NOMO-1 treated with dmso at 0.1 percent for 144 hours (cell line): ENCODE measurements around the gene PCSK6.
A peak's percentile ranks its signal among the peaks of the same experiment; 100 is the strongest.

Experiments
- DNase-seq: peaks from one replicate; lab custom pipeline; 2025; ENCODE audit not compliant: unreplicated experiment; lab: John Stamatoyannopoulos, UW

Gene PCSK6

GRCh38 chr15:101523560-101523940, 34.0 kb upstream of the PCSK6 start:
- no peak for DNase-seq

GRCh38 chr15:101522621-101523559, 33.4 kb upstream of the PCSK6 start:
- DNase-seq: no peak

- DNase-seq: no peak
Measured at GRCh38 chr15:101522091-101522490, 32.6 kb upstream of the PCSK6 start.

DNA sequence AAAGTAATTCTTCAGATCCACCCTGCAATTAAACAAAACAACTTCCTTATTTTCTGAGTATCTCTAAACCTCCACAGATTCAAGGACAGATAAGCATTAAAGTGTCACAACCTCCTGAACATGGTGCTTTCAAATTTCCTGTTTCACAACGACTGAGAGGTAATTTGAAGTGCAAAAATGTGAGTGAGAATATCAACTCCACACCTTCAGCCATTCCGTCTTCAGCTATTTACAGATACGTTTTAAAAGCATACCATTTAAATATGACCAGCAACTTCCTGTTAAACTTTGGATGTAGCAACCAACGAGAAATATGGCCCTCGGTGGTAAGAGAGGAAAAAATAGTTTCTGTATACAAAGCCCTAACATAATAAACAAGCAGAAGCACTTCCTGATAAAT, 32.1 kb upstream of the PCSK6 start:
- peak; percentile 96 for DNase-seq

DNA sequence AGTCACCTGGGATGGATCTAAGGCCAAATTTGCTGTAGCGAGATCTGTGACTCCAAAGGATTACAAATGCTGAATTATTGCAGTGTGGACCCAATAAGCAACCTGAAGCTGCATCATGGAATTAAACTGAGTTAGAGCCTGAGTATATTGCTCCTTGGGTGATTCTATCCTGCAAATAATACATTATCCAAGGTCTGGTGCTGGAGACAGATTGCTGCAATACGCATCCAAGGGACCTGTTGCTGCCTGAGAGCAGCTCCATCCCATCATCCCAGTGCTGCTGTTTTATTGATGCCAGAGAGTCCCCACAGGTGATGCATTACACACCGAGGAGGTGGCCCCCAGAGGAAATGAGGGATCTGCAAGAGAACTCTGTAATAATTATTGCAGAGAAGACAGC, 31.6 kb upstream of the PCSK6 start:
- no peak for DNase-seq

DNA sequence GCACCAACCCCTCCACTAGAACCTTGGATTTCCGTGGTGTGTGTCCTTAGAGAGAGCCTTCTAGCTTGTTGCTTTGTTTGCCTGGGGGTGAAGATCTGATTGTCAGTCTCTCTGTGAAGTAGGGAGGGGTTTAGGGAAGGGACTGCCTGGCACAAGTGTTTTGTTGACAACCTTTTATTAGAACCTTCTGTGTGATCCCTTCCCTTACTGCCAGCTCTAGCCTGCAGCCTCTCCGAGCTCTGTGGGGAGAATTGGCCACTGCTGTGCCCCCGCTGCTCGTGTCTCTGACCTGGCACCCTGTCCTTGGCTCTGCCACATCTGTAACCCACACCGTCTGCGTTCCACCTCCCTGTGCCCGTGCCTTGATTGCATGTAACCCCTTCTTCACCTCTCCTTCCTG, 30.9 kb upstream of the PCSK6 start:
- no peak for DNase-seq

GRCh38 chr15:101517504-101517903, 28.0 kb upstream of the PCSK6 start:
- no peak for DNase-seq

GRCh38 chr15:101514318-101514717, 24.8 kb upstream of the PCSK6 start:
- no peak for DNase-seq

DNA sequence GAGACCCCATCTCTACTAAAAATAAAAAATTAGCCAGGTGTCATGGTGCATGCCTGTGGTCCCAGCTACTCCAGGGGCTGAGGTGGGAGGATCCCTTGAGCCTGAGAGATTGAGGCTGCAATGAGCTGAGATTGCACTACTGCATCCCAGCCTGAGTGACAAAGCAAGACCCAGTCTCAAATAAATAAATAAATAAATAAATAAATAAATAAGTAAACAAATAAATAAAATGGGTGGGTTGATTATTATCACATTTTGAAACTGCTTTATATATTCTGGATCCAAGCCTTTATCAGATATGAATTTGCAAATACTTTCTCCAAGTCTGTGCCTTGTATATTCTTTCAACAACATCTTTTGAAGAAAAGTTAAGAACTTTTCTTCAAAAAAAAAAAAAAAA, 22.2 kb upstream of the PCSK6 start:
- DNase-seq: no peak

GRCh38 chr15:101510212-101511197, 21.0 kb upstream of the PCSK6 start:
- DNase-seq: no peak

GRCh38 chr15:101509279-101509678, 19.8 kb upstream of the PCSK6 start:
- DNase-seq: no peak

DNA sequence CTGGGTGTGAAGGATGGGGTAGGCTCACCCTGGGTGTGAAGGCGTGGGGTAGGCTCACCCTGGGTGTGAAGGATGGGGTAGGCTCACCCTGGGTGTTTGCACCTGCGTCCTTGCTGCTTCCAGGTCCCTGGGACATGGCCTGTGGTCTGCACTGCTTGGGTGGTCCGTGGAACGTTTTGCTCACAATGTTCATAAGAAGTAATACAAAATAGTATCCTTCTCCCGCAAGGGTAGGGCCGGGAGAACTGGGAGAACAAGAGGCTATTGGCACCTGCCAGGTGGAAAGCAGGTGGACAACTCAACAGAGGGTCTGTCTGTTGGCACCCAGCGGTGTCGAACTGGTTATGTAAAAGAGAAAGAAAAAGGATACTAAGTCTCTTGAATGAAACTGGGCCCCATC, 17.0 kb upstream of the PCSK6 start:
- DNase-seq: no peak

GRCh38 chr15:101505610-101506337, 16.3 kb upstream of the PCSK6 start:
- no peak for DNase-seq

DNA sequence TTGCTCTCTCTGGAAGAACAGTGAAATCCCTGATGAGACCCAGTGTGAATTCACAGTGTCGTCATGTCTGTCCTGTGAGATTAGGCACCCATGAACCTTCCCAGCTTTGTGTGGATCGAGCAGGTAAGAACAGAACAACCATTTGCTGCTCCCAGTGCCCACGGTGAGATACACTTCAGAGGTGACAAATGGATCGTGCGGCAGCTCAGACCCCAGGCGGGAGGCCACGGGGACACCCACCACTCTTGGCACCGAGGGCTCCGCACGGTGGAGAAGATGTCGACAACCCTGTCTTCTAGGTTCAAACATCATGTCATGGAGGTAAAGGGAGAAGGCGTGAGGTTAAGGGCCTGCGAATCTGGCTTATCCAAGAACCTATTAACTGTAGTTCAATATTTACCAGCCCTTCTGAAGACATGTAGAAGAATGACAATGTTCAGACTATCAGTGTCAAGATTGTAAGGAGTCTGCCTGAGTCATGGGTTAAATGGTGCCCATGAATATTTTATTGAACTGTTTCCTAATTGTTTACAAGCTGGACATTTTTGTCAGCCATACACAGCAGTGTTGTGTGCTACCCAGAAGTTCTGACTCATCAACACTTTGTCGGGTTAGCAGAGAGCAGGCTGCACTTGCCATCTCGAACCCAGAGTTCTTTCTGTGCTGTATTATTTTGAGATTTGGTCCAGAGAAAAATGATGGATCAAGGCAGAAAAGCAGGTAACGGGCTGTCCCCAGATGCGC, 15.5 kb upstream of the PCSK6 start:
- DNase-seq: no peak

- no peak for DNase-seq
Measured at GRCh38 chr15:101504373-101504772, 14.9 kb upstream of the PCSK6 start.

- DNase-seq: no peak
Measured at GRCh38 chr15:101503296-101503599, 13.7 kb upstream of the PCSK6 start.

DNA sequence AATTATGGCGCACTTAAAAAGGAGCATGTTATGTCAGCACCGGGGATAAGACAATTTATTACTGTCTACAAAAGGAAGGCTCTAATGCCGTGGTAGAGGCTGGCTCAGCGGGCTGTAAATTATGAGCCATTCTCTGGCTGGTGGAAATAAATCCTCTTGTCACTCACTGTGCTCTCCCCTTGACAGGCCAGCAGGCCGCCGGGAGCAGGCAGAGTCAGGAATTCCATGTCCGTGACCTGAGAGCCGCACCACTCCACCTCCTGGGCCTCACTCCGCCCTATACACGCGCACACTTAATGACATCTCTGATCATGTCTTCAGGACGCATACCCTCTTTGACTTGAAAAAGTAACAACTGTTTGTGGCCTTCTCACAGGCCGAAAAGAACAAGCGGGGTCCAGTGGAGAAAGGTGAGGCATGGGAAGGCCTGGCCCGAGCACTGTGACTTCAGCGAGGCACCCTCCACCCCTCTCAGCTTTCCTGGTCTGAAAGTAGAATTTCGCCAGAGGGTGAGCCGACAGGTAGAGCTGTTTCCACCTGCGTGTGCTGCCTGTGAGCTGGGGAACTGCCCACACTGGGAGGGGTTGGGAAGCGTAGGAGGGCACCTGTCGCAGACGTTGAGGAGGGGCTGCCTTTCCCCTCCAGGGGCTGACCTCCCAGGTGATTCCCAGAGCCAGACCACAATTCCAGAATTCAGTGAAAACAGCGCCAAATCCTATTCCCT, 13.2 kb upstream of the PCSK6 start:
- DNase-seq: no peak

GRCh38 chr15:101501703-101502373, 12.3 kb upstream of the PCSK6 start:
- DNase-seq: no peak

GRCh38 chr15:101500865-101501551, 11.5 kb upstream of the PCSK6 start:
- DNase-seq: no peak
